Measurements from ENCODE around the gene PTPRE. TPM values are rescaled to one million over a fixed set of nuclear protein-coding genes. Genes with fewer than 3 reads are reported as not detected.

PTPRE gene
- total RNA-seq, 1 experiment from 2014 or later: 0.70 TPM

DNA sequence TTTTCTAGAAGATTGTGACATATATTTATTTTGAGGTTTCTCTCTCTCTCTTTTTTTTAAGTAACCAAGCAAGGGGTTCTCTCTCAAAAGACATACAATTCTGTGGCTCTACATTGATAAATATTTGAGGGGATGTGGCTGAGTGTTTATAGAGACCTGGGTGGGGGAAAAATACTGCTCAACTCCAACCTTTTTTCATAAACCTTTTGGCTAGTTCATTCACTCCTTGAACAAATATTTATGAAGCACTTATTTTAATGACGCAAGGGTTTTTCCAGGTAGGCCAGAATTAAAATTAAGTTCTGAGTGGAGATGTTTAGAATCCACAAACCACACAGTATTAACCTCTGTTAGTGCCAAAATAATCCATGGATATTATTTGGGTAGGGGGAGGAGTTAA is 100.2 kb downstream of the PTPRE start:
- Histone ChIP-seq H3K14ac (ENCODE audit: insufficient read depth, low read length) (no peak overlapping the region), H2BK20ac (ENCODE audit: low read depth, low read length, poor library complexity, severe bottlenecking) (no peak overlapping the region), H3K23me2 (ENCODE audit: insufficient read length, low read depth, low read length, poor library complexity, severe bottlenecking) (no peaks in the 10 kb centered on the region), H2BK5ac (ENCODE audit: insufficient read length, low read length) (no peak overlapping the region), H3K27me3 (ENCODE audit: insufficient read depth, low read length) (no peaks in the 10 kb centered on the region), H2AK5ac (ENCODE audit: insufficient read length, low read length) (no peak overlapping the region), H3K9me3 (ENCODE audit: control insufficient read depth, low read depth, low read length) (no peaks in the 10 kb centered on the region), H4K91ac (ENCODE audit: insufficient read length, low read depth, low read length) (no peak overlapping the region), H3T11ph (ENCODE audit: low read length) (no peak overlapping the region), H3K79me1 (ENCODE audit: insufficient read depth, low read depth, low read length, poor library complexity, severe bottlenecking) (no peaks in the 10 kb centered on the region), H4K8ac (replicated peaks; ENCODE audit: insufficient read length, low read depth, low read length) (no peak overlapping the region), H3K9ac (ENCODE audit: extremely low read depth, insufficient read length, low read length) (no peak overlapping the region), H4K20me1 (ENCODE audit: control insufficient read depth, insufficient read depth, insufficient read length) (no peaks in the 10 kb centered on the region), H3K4ac (ENCODE audit: low read depth, low read length) (no peak overlapping the region), H2BK15ac (ENCODE audit: low read depth, low read length) (no peak overlapping the region), H3K56ac (ENCODE audit: insufficient read length, low read depth, low read length) (no peak overlapping the region), H3K18ac (ENCODE audit: insufficient read length, low read depth, low read length) (no peak overlapping the region), H3K4me2 (ENCODE audit: insufficient read depth, insufficient read length, low read length) (no peak overlapping the region), H3K23ac (ENCODE audit: insufficient read length, low read depth, low read length) (no peak overlapping the region), H3K79me2 (ENCODE audit: insufficient read depth, low read length) (no peaks in the 10 kb centered on the region), H3K27ac (ENCODE audit: insufficient read length, low read depth, low read length) (no peak overlapping the region), H2AFZ (ENCODE audit: low read length) (no peak overlapping the region), H3K4me1 (ENCODE audit: insufficient read depth, low read length) (no peaks in the 10 kb centered on the region), H4K5ac (ENCODE audit: insufficient read length, low read depth, low read length) (no peak overlapping the region), H2BK12ac (ENCODE audit: insufficient read length, low read depth, low read length) (no peak overlapping the region), H2BK120ac (ENCODE audit: low read depth, low read length, poor library complexity, severe bottlenecking) (no peak overlapping the region)
- no CpG with 5 or more reads among the region's 1 CpG for WGBS (ENCODE audit: extremely low coverage, insufficient read length, low lambda C conversion rate)
- Mint-ChIP-seq H3K4me1 (peaks cover 9 to 10% of the 10 kb centered on the region in 2 experiments; a peak in 3 of 4 replicates), H3K36me3 (ENCODE audit: insufficient read depth in 1 of 3, low read depth in 3 of 3) (no peaks in the 10 kb centered on the region), H3K9me3 (no peaks in the 10 kb centered on the region), H3K27ac (no peak overlapping the region), H3K4me3 (no peak overlapping the region), H3K27me3 (ENCODE audit: low read depth) (peaks cover 17% of the 10 kb centered on the region)
- TF ChIP-seq, protein P1, sequence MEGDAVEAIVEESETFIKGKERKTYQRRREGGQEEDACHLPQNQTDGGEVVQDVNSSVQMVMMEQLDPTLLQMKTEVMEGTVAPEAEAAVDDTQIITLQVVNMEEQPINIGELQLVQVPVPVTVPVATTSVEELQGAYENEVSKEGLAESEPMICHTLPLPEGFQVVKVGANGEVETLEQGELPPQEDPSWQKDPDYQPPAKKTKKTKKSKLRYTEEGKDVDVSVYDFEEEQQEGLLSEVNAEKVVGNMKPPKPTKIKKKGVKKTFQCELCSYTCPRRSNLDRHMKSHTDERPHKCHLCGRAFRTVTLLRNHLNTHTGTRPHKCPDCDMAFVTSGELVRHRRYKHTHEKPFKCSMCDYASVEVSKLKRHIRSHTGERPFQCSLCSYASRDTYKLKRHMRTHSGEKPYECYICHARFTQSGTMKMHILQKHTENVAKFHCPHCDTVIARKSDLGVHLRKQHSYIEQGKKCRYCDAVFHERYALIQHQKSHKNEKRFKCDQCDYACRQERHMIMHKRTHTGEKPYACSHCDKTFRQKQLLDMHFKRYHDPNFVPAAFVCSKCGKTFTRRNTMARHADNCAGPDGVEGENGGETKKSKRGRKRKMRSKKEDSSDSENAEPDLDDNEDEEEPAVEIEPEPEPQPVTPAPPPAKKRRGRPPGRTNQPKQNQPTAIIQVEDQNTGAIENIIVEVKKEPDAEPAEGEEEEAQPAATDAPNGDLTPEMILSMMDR (conservative IDR thresholded peaks at IDR 0.05): no peak
- no peak for DNase-seq

All from H9 (cell line).